ENCODE measurements around the gene DNM1.
"Not testable (repeated sequence)": the region's sequence is repeated elsewhere in the genome, so short reads cannot be mapped to it uniquely, and the experiment has no call there.

DNM1 gene

GRCh38 chr9:128259156-128259555 is 56.0 kb downstream of the DNM1 start:
- no peak for TF ChIP-seq POLR2AphosphoS5 (IDR thresholded peaks at IDR 0.05; ENCODE audit: low read depth, low read length)
- FAIRE-seq (no peak), DNase-seq (ENCODE audit: insufficient read length) (no peak)

DNA sequence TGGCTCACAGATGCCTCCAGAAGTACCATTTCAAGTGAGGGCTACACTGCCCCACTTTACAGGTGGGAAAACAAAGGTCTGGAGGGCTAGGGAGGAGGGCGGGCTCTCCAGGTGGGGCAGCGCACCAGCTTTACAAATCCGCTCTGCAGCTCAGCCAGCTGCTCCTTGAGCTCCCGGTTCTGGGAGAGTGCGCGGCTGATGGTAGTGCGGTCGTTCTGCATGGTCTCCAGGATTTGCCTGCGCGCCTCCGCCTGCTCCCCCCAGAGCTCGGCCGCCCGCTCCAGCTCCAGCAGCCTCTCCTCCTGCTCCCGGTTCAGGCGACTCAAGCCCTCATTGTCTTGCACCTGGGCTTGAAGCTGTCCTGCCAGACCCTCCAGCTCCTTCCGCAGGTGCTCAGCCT is 57.2 kb downstream of the DNM1 start:
- TF ChIP-seq POLR2A (IDR thresholded peaks at IDR 0.05; ENCODE audit: low read depth, low read length), result no peak
- no peak for TF ChIP-seq POLR2AphosphoS5 (IDR thresholded peaks at IDR 0.05; ENCODE audit: low read depth, low read length)
- no peak for TF ChIP-seq TAF1 (IDR thresholded peaks at IDR 0.05; ENCODE audit: borderline replicate concordance, low read depth, low read length)
- FAIRE-seq (no peak), DNase-seq (ENCODE audit: insufficient read length) (no peak)

DNA sequence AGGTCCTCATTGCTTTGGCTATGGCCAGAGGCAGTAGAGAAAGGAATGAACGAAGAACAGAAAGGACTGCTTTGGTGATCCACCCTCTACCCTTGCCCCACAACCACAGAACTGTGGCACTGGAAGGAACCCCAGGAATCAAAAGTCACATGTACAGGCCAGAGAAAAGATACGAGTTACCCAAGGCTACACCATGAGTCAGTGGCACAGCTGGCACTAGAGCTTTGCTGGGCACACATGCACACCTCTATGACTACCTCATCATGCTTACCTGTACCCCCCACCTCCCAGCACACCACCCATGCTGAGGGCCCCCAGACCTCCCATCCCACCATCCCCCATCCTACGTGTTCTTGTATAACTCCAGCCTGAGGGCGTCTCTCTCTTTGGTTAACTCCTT is 59.5 kb downstream of the DNM1 start:
- no peak for TF ChIP-seq POLR2AphosphoS5 (IDR thresholded peaks at IDR 0.05; ENCODE audit: low read depth, low read length)
- no peak for TF ChIP-seq POLR2A (IDR thresholded peaks at IDR 0.05; ENCODE audit: low read depth, low read length)
- TF ChIP-seq TAF1 (IDR thresholded peaks at IDR 0.05; ENCODE audit: borderline replicate concordance, low read depth, low read length), result no peak
- no peak for DNase-seq (ENCODE audit: insufficient read length)
- no peak for FAIRE-seq

DNA sequence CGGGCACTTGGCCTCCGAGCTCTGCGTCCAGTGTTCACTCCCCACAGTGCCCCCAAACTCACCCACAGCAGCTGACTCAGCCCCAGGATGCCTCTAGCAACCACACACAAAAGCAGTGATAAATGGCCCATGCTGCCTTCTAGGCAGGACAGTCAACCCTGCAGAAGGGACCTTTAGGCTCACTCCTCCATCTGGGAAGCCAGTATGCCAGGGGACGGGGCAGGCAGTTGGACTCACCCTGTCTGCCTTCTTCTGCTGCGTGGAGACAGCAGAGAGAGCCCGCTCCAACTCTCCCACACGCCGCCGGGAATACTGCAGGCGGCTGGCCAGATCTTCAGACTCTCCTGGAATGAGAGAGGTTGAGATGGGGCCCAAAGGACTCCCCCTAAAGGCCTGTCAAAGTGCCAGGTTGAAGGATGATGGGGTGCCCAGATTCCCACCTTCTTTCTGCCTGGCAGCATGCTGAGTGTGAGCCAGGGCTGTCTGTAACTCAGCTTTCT is 62.2 kb downstream of the DNM1 start:
- DNase-seq (ENCODE audit: insufficient read length) (no peak), FAIRE-seq (no peak)
- TF ChIP-seq TAF1 (IDR thresholded peaks at IDR 0.05; ENCODE audit: borderline replicate concordance, low read depth, low read length), result no peak
- TF ChIP-seq POLR2A (IDR thresholded peaks at IDR 0.05; ENCODE audit: low read depth, low read length), result no peak
- TF ChIP-seq POLR2AphosphoS5 (IDR thresholded peaks at IDR 0.05; ENCODE audit: low read depth, low read length), result no peak

DNA sequence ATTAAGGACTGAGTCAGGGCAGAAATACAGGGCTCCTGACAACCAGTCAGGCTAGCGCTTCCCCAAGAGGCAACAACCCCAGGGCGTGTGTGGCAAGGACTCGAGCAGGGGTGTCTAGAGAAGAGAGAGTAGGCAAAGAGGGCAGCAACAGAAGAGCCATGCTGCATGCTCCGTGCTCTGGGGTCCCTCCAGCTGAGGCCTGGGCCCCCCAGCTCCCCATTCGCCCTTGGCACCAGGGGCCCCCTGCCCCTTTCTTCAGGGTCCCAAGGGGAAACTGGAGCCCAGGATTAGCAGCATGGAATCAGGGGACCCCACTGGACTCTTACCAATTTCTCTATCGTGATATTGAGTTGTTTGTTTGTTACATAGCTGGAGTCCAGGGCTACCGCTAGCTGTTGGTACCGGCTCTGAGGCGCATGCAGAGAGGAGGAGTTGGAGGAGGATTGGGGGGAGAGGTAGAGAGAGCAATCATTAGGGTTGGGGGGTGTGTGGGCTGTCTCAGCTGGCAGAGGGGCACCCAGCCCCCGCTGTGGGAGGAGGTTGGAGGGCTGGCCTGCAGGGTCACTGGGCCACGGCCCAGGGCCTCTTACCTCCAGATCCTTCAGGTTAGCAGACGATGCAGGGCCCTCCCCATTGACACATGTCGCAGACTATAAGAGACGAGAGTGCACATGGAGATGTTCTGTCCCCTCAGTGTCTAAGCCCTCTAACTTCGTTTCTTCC is 63.9 kb downstream of the DNM1 start:
- DNase-seq (ENCODE audit: insufficient read length) (no peak), FAIRE-seq (no peak)
- no peak for TF ChIP-seq POLR2AphosphoS5 (IDR thresholded peaks at IDR 0.05; ENCODE audit: low read depth, low read length)
- TF ChIP-seq POLR2A (IDR thresholded peaks at IDR 0.05; ENCODE audit: low read depth, low read length), result no peak

DNA sequence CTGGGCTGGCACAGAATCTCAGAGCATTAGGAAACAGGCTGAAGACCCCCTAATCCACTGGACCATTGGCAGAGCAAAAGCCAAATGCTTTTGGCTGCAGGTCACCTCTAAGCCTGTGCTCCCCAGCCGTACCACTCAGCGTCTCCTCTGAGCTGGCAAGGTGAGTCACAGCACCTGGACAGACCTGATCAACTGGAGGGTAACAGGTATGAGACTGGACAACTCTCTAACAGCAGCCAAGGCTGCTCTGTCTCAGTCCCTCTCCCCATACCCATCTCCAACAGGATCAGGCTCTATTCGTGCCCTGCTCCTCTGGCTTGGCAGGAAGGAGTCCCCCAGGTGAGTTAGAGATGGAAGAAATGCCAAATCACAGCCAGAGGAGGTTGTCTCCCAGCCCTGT is 67.9 kb downstream of the DNM1 start:
- no peak for TF ChIP-seq POLR2A (IDR thresholded peaks at IDR 0.05; ENCODE audit: low read depth, low read length)
- no peak for TF ChIP-seq TAF1 (IDR thresholded peaks at IDR 0.05; ENCODE audit: borderline replicate concordance, low read depth, low read length)
- no peak for TF ChIP-seq POLR2AphosphoS5 (IDR thresholded peaks at IDR 0.05; ENCODE audit: low read depth, low read length)
- no peak for DNase-seq (ENCODE audit: insufficient read length)
- FAIRE-seq, result no peak

GRCh38 chr9:128271512-128271911 is 68.3 kb downstream of the DNM1 start:
- no peak for FAIRE-seq
- TF ChIP-seq POLR2AphosphoS5 (IDR thresholded peaks at IDR 0.05; ENCODE audit: low read depth, low read length) (no peak), POLR2A (IDR thresholded peaks at IDR 0.05; ENCODE audit: low read depth, low read length) (no peak), TAF1 (IDR thresholded peaks at IDR 0.05; ENCODE audit: borderline replicate concordance, low read depth, low read length) (no peak)
- DNase-seq (ENCODE audit: insufficient read length), result no peak

DNA sequence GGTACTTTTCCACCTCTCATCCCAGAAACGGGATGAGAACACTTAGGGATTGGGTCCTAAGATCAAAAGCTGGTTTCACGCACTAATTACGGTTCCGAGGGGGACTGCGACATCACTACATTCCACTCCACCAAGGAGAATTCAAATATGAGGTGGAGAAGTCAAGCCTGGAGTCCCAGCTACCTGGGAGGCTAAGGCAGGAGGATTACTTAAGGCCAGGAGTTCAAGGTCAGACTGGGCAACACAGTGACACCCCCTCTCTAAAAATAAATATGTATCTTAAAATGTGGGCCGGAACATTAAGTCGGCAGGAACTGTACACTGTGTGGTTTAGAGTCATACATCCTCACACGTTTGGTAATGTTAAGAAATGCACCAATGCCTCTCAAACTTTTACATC is 71.1 kb downstream of the DNM1 start:
- DNase-seq (ENCODE audit: insufficient read length) (no peak), FAIRE-seq (no peak)
- TF ChIP-seq TAF1 (IDR thresholded peaks at IDR 0.05; ENCODE audit: borderline replicate concordance, low read depth, low read length) (no peak), POLR2A (IDR thresholded peaks at IDR 0.05; ENCODE audit: low read depth, low read length) (no peak), POLR2AphosphoS5 (IDR thresholded peaks at IDR 0.05; ENCODE audit: low read depth, low read length) (no peak)

GRCh38 chr9:128275198-128276007 is 72.2 kb downstream of the DNM1 start, which contains the start of gene GOLGA2:
GOLGA2 (minus strand) TSS chr9:128276007; CDS start chr9:128275976, 31 bp downstream.
- FAIRE-seq (no peak), DNase-seq (ENCODE audit: insufficient read length) (peak; percentile 80)
- TF ChIP-seq TAF1 (IDR thresholded peaks at IDR 0.05; ENCODE audit: borderline replicate concordance, low read depth, low read length) (no peak), POLR2AphosphoS5 (IDR thresholded peaks at IDR 0.05; ENCODE audit: low read depth, low read length) (no peak), POLR2A (IDR thresholded peaks at IDR 0.05; ENCODE audit: low read depth, low read length) (no peak)

- TF ChIP-seq TAF1 (IDR thresholded peaks at IDR 0.05; ENCODE audit: borderline replicate concordance, low read depth, low read length), result peak; percentile 88
- peak; percentile 96 for TF ChIP-seq POLR2AphosphoS5 (IDR thresholded peaks at IDR 0.05; ENCODE audit: low read depth, low read length)
- TF ChIP-seq POLR2A (IDR thresholded peaks at IDR 0.05; ENCODE audit: low read depth, low read length), result peak; percentile 98
- DNase-seq (ENCODE audit: insufficient read length) (peak; percentile 96), FAIRE-seq (peak; percentile 90)
Measured at GRCh38 chr9:128276008-128276573, 72.9 kb downstream of the DNM1 start, which contains the start of gene SWI5. SWI5 (plus strand) TSS chr9:128276276.

GRCh38 chr9:128276574-128277270 is 73.5 kb downstream of the DNM1 start:
- TF ChIP-seq POLR2AphosphoS5 (IDR thresholded peaks at IDR 0.05; ENCODE audit: low read depth, low read length), result no peak
- no peak for TF ChIP-seq POLR2A (IDR thresholded peaks at IDR 0.05; ENCODE audit: low read depth, low read length)
- no peak for TF ChIP-seq TAF1 (IDR thresholded peaks at IDR 0.05; ENCODE audit: borderline replicate concordance, low read depth, low read length)
- no peak for DNase-seq (ENCODE audit: insufficient read length)

DNA sequence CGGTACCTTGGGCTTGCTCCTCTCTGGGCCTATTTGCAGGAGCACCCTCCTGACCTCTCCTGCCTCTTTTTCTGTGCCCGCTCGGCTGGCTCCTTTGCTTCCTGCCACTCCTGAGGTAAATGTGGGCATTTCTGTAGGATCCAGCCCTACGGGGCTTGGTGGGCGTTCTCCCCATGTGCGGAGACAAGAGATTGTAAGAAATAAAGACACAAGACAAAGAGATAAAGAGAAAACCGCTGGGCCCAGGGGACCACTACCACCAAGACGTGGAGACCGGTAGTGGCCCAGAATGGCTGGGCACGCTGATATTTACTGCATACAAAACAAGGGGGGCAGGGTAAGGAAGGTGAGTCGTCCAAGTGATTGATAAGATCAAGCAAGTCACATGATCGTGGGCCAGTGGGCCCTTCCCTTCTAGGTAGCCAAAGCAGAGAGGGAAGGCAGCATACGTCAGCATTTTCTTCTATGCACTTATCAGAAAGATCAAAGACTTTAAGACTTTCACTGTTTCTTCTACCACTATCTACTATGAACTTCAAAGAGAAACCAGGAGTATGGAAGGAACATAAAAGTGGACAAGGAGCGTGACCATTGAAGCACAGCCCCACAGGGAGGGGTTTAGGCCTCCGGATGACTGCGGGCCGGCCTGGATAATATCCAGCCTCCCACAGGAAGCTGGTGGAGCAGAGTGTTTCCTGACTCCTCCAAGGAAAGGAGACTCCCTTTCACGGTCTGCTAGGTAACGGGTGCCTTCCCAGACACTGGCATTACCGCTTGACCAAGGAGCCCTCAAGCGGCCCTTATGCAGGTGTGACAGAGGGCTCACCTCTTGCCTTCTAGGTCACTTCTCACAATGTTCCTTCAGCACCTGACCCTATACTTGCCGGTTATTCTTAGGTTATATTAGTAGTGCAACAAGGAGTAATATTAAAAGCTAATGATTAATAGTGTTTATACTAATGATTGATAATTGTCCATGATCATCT is 76.2 kb downstream of the DNM1 start:
- not testable (repeated sequence) for FAIRE-seq; DNase-seq (ENCODE audit: insufficient read length)

More at GRCh38 chr9:128276574-128277270, 73.5 kb downstream of the DNM1 start:
- no peak for FAIRE-seq
